Panc1 (cell line): ENCODE data around the gene SLC66A1.

Experiments
- CTCF ChIP-seq: fragments of 450-650 bp; IDR thresholded peaks from 2 replicates; pipeline ENCODE4 v1.5.1; 2017; ENCODE audit warnings: mild to moderate bottlenecking
- POLR2AphosphoS5 ChIP-seq: IDR thresholded peaks from 2 replicates; pipeline ENCODE4 v1.6.1; 2012; ENCODE audit warnings: mild to moderate bottlenecking, low read depth, low read length, moderate library complexity
- REST ChIP-seq, 2 experiments: IDR thresholded peaks; 2 replicates each; pipeline ENCODE4 v1.6.1; 2011 to 2012; ENCODE audit warnings: low read depth in 2 of 2, control low read depth in 1 of 2, low read length in 1 of 2, mild to moderate bottlenecking in 1 of 2, moderate library complexity in 1 of 2; ENCODE audit not compliant: insufficient read depth in 1 of 2
- SIN3A ChIP-seq: IDR thresholded peaks from 2 replicates; pipeline ENCODE4 v1.6.1; 2012; ENCODE audit warnings: low read depth, mild to moderate bottlenecking, low read length, moderate library complexity, borderline replicate concordance; ENCODE audit not compliant: insufficient read depth
- TCF7L2 ChIP-seq: IDR thresholded peaks from 2 replicates; pipeline ENCODE4 v1.6.1; 2011; ENCODE audit warnings: mild to moderate bottlenecking, low read depth, low read length, inconsistent platforms

DNA sequence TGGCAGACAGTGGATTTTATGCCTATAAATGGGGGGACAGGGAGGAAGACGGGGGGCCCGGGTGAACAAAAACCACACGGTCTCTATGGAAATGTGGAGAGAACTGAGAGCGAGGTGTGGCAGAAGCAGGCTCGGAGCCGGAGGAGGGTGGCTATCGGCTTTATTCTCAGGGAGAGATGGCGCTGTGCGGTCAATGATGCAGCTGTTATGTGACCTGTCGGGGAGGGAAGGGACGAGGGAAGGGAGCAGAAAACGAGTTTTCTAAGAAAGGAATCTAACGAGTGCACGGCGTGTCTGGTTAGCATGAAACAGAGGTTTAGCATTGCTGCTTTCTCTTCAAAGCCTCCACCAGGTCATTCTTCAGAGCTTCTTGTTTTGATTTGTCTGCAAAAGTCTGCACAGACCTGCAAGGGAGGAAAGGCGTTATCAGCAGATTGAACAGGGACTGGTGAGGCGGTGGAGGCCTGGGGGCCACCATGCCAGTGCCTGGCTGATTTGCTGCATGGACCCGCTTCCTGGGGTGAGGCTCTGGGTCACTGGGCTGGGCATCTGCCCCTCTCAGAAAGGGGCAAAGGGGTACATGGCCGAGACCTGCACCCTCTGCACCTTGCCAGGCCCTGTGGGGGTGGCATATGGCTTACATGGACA is 27.2 kb downstream of the SLC66A1 start:
- TF ChIP-seq CTCF (no peak), REST (IDR thresholded peaks at IDR 0.05; ENCODE audit: insufficient read depth in 1 of 2, low read depth in 2 of 2, low read length in 1 of 2) (no peak), SIN3A (no peak), POLR2AphosphoS5 (no peak), TCF7L2 (no peak)
